Neural progenitor cell (in vitro differentiated cells): ENCODE results near the gene SDK2.

Experiments used
- EZH2 ChIP-seq: fragments of 200-600 bp; sonication (generic); IDR thresholded peaks from 2 replicates; pipeline ENCODE4 v1.6.1; 2017; ENCODE audit warnings: antibody characterized with exemption, mild to moderate bottlenecking, moderate library complexity
- EZH2phosphoT487 ChIP-seq: fragments of 200-600 bp; sonication (generic); IDR thresholded peaks from 2 replicates; pipeline ENCODE4 v1.6.1; 2017; ENCODE audit warnings: antibody characterized with exemption
- TF ChIP-seq, protein P1 (sequence below): fragments of 200-600 bp; sonication (generic); IDR thresholded peaks from 2 replicates; pipeline ENCODE4 v1.5.1; 2017; ENCODE audit warnings: antibody characterized with exemption, mild to moderate bottlenecking

DNA sequence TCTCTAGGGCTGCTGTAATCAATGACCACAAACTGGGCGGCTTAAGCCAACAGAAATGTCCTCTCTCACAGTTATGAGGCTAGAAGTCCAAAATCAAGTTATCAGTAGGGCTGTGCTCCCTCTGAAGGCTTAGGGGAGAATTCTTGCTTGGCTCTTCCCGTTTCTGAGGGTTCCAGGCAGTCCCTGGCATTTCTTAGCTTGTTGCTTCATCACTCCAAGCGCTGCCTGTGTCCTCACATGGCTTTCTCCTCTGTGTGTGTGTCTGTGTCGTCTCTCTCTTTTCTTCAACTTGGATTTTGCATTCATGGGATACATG, 318.8 kb downstream of the SDK2 start:
- TF ChIP-seq, protein P1, sequence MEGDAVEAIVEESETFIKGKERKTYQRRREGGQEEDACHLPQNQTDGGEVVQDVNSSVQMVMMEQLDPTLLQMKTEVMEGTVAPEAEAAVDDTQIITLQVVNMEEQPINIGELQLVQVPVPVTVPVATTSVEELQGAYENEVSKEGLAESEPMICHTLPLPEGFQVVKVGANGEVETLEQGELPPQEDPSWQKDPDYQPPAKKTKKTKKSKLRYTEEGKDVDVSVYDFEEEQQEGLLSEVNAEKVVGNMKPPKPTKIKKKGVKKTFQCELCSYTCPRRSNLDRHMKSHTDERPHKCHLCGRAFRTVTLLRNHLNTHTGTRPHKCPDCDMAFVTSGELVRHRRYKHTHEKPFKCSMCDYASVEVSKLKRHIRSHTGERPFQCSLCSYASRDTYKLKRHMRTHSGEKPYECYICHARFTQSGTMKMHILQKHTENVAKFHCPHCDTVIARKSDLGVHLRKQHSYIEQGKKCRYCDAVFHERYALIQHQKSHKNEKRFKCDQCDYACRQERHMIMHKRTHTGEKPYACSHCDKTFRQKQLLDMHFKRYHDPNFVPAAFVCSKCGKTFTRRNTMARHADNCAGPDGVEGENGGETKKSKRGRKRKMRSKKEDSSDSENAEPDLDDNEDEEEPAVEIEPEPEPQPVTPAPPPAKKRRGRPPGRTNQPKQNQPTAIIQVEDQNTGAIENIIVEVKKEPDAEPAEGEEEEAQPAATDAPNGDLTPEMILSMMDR: no peak
- TF ChIP-seq EZH2phosphoT487: no peak
- TF ChIP-seq EZH2: no peak
